ENCODE measurements around the gene STX19.
A peak's percentile ranks its signal among the peaks of the same experiment; 100 is the strongest.

STX19 gene

DNA sequence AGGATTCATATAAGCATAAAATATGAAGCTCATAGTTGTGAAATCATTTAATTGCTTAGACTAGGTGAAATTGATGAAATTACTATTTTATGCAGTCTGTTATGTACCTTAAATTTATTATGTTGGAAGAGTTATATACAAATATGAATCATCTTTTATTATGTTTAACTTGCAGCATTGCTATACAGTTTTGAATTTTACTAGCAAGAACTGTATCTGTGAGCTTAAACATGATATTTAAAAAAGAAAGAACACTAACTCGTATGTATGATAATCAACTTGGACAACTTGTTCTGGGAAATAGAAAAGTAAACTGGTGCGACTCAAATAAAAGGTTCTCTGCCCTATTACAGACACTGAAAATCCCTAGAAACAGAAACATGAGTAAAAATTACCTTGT is 1.8 kb downstream of the STX19 start:
- DNase-seq = no peak

DNA sequence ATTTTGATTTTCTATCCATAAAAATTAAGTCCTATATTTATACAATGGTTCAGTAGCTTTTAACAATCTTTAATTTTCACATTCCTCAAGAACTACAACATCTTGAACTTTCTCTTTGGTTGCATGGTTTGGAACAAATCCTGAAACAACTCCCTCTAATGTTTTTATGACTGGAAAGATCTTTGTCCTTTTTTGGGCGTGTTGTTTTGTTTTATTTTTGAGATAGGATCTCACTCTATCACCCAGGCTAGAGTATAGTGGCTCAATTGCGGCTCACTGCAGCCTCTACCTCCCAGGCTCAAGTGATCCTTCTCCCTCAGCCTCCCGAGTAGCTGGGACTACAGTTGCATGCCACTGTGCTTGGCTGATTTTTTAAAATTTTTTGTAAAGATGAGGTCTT is 4.0 kb downstream of the STX19 start:
- no peak for DNase-seq

DNA sequence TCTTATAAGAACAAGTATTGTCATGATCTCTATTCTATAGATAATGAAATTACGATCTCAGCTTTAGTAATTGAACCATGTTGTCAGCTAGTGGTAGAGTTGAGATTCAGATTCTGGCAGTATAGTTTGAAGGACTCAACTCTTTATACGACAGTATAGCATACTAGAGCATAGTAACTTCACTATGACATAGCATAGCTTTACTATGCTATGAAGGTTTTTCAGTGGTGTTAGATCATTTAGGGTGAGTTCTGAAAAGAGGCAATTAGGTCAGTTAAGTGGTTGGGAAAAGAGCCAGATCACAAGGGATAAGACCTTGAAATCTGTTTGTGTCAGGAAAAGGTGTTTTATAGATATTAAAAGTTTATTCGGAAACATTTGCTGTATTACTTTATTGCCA is 8.1 kb downstream of the STX19 start:
- no peak for DNase-seq

DNA sequence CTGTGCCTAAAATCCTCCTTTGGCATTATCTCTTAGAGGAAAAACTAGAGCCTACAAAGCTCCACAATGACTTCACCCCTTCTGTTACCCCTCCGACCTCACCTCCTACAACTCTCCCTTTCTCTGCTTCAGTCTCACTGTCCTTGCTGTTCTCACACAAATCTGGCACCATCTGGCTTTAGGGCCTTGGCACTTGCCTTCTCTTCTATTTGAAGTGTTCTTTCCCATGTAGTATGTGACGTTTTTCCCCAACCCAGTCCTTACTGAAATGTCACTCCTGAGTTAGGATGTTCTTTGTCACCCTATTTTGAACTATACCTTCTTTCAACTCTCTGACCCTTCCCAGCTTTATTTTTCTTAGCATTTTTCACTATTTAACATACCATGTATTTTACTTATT is 8.7 kb downstream of the STX19 start:
- no peak for DNase-seq

DNA sequence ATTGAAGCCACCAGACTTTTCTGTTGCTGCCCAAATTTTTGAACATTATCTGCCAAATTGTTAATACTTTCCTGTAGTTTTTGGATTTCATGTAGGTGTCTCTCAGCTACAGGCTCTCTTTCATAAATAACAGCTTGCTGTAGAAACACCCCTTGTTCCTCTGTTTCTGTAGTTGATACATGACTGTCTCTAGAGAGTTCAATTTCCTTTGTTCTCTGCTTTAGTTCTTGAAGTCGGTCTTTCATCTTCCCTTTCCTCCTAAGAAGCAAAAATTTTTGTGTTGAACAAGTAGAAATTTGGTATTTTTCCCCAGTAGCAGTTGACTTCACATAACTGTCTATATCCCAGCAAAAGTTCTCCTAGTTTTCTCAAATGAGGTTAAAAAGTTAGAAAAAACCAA is 13.4 kb downstream of the STX19 start:
- DNase-seq = no peak

DNA sequence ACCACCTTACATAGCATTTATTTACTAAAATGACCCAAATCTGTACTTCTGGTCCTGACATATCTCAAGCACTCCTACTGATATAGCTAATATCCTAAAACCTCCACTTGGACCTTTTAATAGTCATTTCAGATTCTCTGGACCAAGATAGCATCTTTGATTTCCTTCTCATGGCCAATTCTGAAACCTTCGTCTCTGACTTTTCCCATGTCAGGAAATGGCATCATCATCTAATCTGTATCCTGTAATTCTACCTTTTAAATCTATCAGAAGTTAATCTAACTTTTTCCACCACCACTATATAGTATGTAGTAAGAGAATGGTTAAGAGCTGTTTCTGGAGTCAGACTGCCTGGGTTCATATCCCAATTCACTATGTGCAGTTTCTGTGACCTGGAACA is 16.2 kb downstream of the STX19 start:
- DNase-seq = peak in 1 of 5 donors; percentile 18

DNA sequence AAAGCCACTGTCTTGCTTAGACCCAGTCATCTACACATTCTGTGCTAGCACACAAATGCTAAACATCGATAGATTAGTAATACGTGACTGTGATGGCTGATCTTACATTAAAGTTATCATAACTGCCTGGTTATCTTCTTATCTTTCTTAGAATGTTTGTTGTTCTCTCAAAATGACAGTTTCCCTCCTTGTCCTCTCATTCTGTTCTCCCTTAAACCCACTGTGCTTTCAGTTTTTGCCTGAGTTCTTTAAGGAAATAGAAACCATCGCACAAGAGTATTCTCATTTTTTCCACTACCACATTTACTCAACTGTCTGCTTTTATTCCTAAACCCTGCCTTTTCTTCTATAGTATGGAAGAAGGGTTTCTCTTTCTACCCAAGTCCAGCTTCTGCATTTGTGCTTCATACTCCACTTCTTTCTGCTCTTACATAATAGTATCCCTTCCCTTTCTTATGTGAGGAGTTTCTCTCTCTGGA is 17.1 kb downstream of the STX19 start:
- peak in 1 of 5 donors; percentile 80 for DNase-seq

DNA sequence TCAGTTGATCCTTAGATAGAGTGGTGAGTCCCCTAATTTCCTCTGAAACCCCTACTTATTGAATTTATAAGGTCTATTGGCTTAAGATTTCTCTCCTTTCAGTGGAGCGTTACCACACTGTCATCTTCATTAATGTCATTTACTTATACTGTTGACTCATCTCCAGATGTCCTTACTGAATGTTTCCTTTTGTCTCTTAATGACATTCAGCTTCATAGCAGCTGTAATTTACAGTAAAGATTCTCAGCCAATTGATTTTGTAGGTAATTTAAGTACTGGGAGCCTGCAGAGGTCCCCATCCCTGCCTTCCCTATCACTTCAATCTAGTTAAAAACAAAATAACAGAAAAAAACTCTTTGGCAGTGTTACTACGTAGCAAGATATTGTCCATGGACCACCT is 18.8 kb downstream of the STX19 start:
- no peak for DNase-seq

DNA sequence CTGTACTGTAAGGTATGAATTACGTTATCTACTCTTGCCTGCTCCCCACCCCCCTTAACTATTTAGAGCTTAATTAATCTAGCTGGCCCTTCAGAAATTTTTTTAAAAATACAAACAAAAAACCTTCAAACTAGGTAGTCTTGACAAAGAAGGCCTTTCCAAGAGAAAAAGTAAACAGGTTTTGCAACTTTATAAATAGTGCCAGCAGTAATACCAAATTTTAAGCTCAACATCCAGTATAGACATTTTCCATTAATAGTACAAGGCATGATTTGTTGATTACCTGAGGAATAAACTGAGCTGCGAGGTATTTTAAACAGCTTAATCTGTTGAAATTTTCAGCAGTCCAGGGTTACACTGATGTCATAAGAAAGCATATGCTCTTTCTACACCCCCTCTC is 20.1 kb downstream of the STX19 start:
- DNase-seq = no peak

DNA sequence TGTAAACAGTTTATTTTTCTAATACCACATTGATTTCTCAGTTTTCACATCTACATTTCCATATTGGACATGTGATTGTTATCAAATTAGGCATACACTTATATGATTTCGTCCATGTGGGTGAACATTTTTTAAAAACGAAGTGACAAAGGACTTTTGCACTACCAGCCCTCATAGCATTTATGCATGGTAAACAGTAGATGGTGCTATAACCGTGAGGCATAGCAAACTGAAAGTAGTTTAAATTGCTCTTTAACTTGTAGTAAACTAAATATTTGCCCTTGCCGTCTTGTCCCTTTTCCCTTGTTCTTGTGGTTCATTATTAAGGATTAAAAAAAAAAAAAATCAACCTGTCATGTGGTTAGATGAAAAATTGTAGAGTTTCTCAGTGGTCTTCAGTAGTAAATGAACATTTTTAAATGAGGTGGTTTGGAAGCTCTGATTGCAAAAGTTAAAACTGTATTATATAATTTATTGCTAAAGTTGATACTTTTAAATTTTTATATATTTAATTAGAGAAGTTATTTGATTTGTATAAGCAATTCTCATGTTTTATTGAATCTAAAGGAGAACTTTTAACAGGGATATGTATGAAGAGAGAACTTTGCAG is 24.0 kb downstream of the STX19 start:
- DNase-seq = peak in 1 of 5 donors; percentile 61

DNA sequence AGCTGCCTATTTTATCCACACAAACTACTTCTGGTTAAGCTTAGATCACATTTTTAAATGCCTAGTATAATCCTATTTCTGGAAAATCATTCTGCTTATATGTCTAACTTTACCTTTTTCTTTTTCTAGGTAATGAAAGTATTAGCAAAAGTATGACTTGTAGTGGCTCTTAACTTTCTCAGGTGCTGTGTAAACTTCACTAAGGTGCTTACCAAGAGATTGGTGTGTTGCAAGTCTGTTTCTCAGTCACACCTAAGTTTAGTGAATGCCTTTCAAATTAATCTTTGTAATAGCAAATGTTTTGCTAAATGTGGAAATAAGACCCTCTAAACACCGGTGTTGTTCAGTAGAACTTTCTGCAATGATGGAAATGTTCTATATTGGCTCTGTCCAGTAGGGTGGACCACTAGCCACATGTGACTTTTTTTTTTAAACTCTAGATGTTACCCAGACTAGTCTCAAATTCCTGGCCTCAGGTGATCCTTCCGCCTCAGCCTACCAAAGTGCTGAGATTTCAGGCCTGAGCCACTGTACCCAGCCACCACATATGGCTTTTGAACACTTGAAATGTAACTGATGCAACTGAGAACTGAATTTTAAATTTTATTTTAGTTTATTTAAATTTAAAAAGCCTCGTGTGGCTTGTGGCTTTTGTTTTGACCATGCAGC is 26.4 kb downstream of the STX19 start:
- no peak for DNase-seq

DNA sequence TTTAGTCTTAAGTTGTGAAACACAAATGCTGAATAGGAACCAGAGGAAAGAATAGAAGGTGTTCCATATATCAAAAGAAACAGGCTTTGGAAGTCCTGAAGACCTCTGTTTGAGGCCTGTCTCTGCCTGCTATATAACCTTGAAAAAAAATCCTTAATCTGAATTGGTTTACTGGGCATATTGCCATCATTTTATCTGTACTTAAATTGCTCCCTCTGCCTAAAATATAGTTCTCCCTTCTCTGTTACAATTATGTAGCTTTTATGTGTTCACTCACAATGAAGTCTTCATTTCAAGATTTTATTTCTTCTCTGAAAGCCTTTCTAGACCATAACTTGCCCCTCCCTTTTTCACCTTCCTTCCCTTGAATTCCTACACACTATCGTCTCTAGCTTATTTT is 27.2 kb downstream of the STX19 start:
- no peak for DNase-seq

DNA sequence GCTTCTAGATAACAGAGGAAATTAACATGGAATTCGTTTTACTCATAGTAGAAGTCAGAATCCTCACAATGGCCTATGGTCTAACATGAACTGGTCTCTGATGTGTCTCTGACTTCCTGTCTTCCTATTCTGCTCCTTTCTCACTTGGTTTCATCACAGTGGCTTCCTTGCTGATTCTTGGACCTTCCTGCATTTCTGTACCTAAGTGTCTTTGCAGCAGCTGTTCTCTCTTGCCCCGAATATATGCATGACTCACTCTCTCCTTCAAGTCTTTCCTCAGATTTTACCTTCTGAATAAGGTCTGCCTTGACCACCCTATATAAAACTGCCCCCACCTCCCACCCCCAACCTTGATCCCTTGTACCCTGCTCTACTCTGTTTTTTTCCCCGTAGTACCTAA is 34.3 kb downstream of the STX19 start:
- DNase-seq = no peak

DNA sequence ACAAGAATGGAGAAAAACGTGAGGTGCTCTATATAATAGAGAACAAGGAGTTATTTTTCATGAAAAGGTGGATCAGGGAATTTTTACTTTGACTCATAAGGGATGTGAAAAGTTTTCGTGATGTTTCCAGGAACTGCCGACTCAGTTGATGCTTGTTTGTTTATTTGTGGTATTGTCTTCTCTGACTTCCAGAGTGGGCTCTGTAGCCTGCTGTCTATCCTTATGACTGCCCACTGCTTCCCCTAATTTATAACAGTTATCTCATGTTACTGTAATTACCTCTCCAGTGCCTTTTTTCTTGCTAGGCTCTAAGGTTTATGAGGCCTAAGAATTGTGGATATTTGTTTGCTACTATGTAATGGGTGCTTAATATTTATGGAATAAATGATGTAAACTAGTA is 36.2 kb downstream of the STX19 start:
- no peak for DNase-seq

DNA sequence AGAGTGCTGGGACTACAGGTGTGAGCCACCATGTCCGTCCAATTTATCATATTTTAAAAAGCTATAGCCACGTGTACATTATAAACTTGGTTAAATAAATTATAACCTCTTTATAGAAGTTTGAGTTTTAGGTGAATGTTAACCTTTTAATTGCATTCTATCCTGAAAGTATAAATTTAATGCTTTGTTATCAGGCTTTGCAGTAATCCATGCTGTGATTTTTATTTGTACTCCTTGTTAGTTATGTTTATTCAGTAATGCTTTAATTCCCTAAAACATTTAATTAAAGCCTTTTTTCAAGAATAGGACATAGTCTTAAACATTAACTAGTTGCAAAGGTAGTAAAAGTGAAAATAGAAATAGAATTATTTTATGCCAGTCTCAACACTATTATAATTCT is 36.8 kb downstream of the STX19 start:
- DNase-seq = no peak

DNA sequence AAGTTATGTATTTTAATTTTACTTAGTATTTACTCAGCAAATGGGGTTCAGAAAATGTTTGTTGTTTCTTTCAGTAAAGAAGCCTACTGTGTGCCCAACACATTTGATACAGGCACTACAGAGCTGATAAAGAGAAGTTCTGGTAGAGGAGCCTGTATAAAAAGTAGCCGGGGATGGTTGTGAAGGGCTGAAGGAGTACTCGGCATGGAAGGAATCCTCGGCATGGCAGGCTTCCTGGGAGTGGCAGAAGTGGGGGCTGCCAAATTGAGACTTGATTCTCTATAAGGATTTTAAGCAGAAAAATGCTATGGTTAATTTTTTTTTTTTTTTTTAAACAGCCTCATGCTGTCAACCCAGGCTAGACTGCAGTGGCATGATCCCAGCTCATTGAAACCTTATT is 39.2 kb downstream of the STX19 start:
- no peak for DNase-seq

DNA sequence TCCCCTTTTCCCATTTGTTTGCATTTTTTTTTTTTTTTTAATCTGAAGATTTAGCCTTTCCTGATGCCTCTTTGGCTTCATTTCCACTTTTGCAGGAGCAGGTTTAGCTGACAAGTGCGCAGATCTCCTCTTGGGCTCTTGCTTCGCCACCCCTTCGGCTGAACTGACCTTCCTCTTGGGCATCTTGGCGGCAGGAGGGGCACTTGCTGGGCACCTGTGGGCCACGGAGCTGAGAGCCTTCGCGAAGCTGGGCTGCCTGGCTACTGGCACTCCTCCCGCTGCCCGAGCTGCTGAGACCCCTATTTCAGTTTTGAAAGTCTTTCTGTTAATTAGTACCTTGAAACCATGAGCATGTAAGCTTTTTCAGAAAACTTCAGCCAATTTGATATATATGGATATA is 39.6 kb downstream of the STX19 start:
- no peak for DNase-seq

DNA sequence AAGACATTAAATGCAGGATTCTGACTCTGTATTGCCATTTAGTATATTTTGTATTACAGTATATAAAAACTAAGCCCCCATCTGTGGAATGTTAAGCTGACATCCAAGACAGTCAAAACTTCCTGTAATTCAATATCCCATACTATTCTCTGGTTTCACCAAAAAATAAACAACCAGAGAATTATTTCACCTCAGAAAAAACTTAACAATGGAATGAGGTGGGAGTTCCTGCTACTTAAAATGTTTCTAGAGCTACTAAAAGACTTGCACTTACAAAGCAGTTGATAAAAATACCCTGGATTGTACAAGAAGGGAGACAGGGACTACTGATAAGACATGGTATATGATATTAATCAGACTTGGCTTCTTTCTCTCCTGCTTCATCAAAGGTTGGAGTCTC is 40.1 kb downstream of the STX19 start:
- no peak for DNase-seq

DNA sequence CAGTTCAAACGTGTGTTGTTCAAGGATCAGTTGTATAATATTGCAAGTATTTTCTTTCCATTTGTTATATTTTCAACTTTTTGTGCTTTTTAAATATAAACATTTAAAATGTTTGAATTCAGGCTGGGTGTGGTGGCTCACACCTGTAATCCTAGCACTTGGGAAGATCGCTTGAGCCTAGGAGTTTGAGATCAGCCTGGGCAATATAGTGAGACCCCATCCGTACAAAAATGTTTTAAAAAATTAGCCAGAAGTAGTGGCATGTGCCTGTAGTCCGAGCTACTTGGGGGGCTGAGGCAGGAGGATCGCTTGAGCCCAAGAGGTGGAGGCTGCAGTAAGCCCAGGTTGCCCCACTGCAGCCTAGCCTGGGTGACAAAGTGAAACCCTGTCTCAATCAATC is 43.8 kb downstream of the STX19 start:
- no peak for DNase-seq

DNA sequence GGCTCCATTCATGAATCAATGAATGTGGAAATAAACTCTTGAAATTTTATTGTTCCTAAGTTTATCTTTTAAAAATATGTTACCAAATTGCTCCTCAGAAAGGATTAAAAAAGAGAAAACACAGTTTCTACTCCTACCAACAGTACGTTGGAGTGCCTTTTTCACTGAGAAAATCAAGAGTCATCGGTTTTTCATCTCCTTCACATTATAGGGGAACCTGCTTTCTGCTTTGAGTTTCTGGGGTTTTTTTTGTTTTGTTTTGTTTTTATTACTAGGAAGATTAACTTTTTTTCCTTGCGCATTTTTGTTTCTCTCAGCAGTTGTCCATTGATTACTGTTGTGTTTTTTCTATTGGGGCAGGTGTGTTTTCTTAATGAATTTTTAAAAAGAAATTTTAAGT is 45.0 kb downstream of the STX19 start:
- no peak for DNase-seq

DNA sequence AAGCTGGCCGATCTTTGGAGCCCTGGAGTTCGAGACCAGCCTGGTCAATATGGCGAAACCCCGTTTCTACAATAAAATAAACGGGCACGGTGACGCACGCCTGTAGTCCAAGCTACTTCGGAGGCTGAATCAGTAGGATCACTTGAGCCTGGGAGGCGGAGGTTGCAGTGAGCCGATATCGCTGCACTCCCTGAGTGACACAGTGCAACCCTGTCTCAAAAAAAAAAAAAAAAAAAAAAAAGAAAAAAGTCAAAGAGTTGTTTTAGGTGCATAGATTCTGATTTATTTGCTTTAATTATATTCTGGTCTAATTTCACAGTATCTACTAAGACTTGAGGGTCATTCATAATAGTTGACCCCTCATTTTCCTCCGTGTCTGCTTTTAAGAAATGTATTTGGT is 46.7 kb downstream of the STX19 start:
- DNase-seq = no peak

DNA sequence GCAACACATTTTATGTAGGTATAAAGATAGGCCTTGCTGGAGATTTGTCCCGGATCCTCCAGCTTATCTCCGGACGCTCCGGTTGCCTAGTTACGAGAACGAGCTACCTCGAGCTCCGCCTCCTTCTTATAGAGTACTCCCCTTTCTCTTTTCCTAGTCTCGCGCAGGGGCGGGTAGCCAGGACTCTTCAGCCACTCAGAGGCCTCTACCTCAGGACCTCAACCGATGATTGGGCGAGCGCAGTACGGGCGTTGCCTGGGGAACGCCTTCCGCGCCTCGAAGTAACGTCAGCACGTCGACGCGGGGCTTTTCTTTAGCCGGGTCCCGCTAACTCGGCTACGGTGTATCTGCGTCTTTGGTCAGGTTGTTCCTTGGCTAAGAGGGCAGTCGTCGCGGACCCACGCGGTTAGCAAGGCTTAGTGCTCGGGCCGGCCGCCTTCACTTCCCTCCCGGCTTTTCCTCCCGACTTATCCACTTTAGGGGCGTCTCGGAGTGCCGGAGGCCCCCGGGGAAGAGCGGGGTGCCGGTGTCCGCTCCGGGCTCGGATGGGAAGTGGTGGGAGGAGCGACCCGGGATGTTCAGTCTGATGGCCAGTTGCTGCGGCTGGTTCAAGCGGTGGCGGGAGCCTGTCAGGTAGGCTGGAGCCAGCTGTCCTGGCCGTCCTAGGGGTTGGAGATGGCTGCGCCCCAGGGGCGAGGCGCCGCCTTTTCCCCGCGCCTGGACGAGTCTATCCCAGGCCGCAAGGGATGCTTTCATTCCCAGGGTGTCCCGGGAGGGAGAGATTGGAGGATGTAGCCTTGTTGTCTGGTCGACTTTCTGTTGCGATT is 48.3 kb downstream of the STX19 start, which contains the start of gene ARL13B:
Gene ARL13B, plus strand, starts transcription at position 306 of the 827 bp plus-strand sequence. Its CDS starts 269 bp downstream, at position 575.
- DNase-seq = peak; percentile 86 to 97 (median 92)
